Left kidney (tissue), 8 donors: ENCODE results near the gene ZNF436. TPM values are rescaled to one million over a fixed set of nuclear protein-coding genes. Genes with fewer than 3 reads are reported as not detected.

ENCODE experiments used
- DNase-seq: peaks from one replicate; pipeline ENCODE4 v3.0.0-alpha.2; 2013
- long read RNA-seq, 8 donors: transcript quantifications; one replicate each; lab custom pipeline, GENCODE V29; 2026
- polyA plus RNA-seq: library from polyadenylated mRNA; unstranded; fragments of 120-200 nt; gene quantifications from one replicate; pipeline ENCODE4 v1.2.1, GENCODE V29; 2013; ENCODE audit not compliant: insufficient read length

The ZNF436 gene
- 32.3 TPM for polyA plus RNA-seq
- long read RNA-seq, donor 1, full-length matches to known transcripts: 6 of 6 reads
- long read RNA-seq, donor 1, partial matches to known transcripts: 0 of 6 reads
- long read RNA-seq, donor 1, other reads (novel, unspliced or antisense): 0 of 6 reads
- long read RNA-seq, donor 2, full-length matches to known transcripts: 3 of 3 reads
- long read RNA-seq, donor 2, partial matches to known transcripts: 0 of 3 reads
- long read RNA-seq, donor 2, other reads (novel, unspliced or antisense): 0 of 3 reads
- long read RNA-seq, donor 3, full-length matches to known transcripts: 8 of 8 reads
- long read RNA-seq, donor 3, partial matches to known transcripts: 0 of 8 reads
- long read RNA-seq, donor 3, other reads (novel, unspliced or antisense): 0 of 8 reads
- long read RNA-seq, donor 4, partial matches to known transcripts: 0 of 2 reads
- long read RNA-seq, donor 4, other reads (novel, unspliced or antisense): 0 of 2 reads
- long read RNA-seq, donor 5, full-length matches to known transcripts: 8 of 8 reads
- long read RNA-seq, donor 5, partial matches to known transcripts: 0 of 8 reads
- long read RNA-seq, donor 5, other reads (novel, unspliced or antisense): 0 of 8 reads
- long read RNA-seq, donor 6, partial matches to known transcripts: 0 of 4 reads
- long read RNA-seq, donor 6, other reads (novel, unspliced or antisense): 0 of 4 reads
- long read RNA-seq, donor 7, full-length matches to known transcripts: 10 of 10 reads
- long read RNA-seq, donor 7, partial matches to known transcripts: 0 of 10 reads
- long read RNA-seq, donor 7, other reads (novel, unspliced or antisense): 0 of 10 reads
- long read RNA-seq, donor 8, full-length matches to known transcripts: 1 of 1 reads
- long read RNA-seq, donor 8, partial matches to known transcripts: 0 of 1 reads
- long read RNA-seq, donor 8, other reads (novel, unspliced or antisense): 0 of 1 reads

- DNase-seq: peak; percentile 89
Observed at GRCh38 chr1:23369335-23370013, at the start of gene ZNF436. Gene ZNF436 (minus strand): TSS chr1:23369836. CDS start chr1:23368005, 1,831 bp downstream.

DNA sequence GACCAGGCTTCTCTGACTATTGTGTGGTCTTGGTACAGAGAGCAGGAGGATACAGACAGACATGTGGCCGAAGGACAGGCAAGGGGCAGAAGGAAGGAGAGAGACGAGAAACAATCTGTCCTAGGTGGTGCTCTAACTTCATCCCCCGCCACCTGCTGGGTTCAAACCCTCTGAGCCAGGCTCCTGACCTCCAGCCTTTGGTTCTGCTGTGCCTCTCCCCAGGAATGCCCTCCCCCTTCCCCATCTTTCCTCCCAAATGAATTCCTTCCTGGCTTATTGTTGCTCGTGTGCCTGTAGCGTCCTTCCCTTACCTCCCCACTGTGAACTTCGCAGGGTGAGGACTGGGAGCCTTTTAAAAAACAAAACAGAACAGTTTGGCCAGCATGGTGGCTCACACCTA is 49.5 kb upstream of the ZNF436 start:
- DNase-seq: no peak

DNA sequence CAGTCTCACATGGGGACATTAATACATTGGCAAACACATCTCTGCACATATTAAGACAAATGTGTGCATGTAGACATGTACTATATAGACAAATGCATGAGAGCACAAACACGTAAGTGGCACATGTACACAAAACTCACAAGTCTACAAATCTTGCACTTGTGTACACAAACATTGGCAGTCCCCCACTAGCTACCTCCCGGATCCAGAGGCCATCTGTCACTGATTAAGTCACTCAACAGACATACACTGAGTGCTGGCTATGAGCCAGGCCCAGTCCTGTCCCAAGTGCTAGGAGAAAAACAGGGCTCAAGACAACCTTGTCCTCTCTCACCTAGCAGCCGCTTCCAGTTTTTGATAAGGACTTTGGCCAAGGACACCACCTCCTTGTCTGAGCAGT is 47.9 kb upstream of the ZNF436 start:
- DNase-seq: no peak

- DNase-seq: no peak
Observed at GRCh38 chr1:23416964-23417363, 47.3 kb upstream of the ZNF436 start.

DNA sequence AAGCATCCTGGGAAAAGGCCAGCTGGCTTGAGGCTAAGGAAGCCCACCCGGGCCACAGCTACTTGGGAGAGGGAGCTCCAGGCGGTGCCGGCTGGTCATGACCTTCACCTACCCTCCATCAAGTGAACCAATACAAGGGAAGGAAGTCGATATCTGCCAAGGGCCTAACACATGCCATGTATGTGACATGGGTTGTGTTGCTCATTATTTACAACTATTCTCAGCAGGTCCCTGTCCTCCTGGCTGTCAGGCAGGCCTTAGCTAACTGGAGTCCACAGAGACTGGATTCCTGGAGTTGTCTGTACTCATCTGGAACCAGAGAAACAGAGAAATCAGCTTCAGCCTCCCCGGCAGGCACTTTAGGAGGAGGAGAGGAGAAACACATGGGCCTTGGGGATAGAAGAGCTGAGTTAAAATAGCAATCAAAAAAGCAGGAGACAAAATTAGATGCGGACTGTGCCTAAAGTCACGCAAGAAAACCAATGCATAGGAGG is 39.2 kb upstream of the ZNF436 start:
- DNase-seq: no peak

DNA sequence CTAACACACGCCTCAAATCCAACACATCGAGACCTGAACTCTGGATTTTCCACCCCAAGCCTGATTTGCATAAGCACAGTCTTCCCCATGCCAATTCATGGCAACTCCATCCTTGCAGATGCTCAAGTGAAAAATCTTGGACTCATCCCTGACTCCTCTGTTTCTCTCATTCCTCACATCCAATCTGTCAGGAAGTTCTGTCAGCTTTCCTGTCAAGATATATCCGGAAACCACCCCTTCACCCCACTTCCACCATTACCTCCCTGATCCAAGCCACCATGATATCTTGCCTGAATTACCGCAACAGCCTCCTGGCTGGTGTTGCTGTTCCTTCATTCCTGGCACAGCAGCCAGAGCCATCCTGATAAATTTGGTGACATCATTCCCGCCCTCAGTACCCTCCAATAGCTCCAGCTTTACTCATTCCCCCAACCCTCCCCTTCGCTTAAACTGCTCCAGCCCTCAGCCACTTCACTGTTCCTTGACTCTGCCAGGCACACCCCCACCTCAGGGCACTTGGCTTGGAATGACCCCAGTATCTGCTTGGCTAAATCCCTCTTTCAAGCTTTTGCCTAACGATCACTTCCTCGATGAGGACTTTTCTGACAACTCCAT is 37.5 kb upstream of the ZNF436 start:
- DNase-seq: no peak

DNA sequence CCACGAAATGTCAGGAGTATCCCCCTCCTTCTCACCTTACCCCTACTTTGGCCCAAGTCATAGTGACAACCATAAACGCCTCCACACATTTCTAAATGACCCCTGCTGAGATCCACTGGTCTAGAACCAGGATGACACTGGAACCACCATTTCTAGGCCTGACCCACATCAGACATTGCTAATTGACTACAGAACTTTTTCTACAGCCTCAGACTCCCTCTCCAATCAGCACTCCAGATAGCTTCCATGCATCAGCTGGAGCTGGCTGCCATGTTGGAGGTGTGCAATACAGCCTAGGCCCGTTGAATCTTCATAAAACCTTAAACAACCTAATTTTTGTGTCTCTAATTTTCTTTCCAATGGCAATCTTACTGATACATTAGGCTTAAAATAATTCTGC is 36.3 kb upstream of the ZNF436 start:
- no peak for DNase-seq

DNA sequence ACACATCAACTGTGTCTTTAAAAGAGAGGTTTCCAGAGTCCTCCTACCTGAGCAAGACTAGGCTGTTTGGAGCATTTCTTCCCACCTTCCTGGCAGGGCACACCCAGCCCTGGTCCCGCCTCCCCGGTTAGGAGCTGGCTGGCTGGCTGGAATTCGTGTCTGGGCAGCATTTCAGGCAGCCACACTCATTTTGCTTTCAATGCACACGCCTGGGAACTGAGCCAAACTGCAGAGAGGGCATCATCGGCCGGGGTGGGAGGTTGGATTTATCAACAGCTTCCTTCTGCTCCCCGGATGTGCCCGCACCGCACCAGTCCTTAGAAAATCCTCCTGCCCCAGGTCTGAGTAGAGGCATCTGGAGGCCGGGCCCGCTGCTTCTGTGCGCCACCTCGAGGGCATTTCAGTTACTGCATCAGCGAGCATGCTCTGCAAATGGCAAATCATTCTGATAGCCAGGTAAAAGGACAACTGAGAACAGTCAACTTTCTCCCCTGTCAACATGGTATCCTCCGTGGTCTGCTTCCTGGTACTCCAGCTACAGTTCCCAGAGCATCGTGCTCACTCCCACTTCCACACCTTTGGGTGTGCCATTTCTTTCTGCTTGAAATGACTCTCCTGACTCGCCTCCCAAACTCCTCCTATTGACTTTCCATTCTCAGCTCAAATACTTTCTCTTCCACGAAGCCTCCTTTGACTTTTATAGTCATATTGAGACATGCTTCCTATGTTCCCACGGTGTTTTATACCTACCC is 34.3 kb upstream of the ZNF436 start:
- peak; percentile 69 for DNase-seq

- DNase-seq: no peak
Observed at GRCh38 chr1:23403355-23403734, 33.7 kb upstream of the ZNF436 start.

GRCh38 chr1:23403038-23403336 is 33.4 kb upstream of the ZNF436 start:
- DNase-seq: no peak

- no peak for DNase-seq
Observed at GRCh38 chr1:23402286-23403037, 32.8 kb upstream of the ZNF436 start.

DNA sequence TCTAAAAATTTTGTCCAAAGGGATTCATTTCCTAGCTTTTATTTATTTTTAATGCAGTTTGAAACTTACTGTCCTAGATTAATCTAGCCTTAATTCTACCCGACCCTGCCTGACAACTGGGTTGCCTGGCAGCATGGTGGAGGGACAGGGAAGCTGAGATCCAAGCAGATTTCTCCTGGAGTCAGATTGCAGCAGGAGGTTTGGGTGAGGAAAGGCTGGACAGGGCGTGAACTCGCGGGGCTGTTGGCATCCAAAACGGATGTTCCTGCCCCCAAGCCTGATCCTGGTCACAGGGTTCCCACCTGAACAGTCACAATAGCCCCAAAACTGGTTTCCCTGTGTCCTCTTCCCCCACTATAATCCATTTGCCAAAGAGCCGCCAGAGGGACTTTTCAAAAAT is 31.7 kb upstream of the ZNF436 start:
- DNase-seq: no peak

- no peak for DNase-seq
Observed at GRCh38 chr1:23400324-23401114, 30.9 kb upstream of the ZNF436 start.

GRCh38 chr1:23399229-23399628 is 29.6 kb upstream of the ZNF436 start:
- DNase-seq: no peak

DNA sequence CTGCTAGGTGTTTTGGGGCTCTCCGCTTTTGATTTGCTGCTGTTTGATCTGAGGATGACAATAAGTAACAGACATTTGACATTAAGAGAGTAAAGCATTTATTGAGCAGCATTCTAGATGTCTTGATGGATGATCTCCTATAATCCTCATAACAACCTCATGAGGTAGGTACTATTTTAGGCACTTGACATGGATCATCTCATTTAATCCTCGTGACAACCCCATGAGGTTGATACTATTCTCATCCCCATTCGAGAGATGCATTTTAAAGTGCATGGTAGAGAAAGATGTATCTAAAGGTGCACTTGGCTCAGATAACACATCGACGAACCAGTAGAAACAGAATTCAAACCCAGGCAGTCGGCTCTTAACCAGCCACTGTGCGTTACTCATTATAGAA is 28.3 kb upstream of the ZNF436 start:
- no peak for DNase-seq

DNA sequence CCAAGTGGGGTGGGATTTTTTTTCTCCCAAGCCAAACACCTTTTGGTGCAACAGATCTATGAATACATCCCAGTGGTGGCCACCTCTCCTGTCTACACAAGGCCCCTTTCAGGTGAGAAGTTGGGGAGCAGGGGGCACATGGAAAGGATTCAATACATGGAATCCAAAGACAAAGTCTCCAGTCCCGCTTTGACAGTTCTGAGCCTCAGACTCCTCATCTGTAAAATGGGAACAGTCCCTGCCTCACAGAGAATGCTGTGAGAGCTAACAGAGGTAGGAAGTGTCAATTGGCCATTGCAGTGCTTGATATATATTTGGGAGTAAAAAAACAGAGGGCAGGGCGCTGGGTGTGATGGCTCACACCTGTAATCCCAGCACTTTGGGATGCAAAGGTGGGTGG is 26.7 kb upstream of the ZNF436 start:
- no peak for DNase-seq

- no peak for DNase-seq
Observed at GRCh38 chr1:23395849-23396248, 26.2 kb upstream of the ZNF436 start.

DNA sequence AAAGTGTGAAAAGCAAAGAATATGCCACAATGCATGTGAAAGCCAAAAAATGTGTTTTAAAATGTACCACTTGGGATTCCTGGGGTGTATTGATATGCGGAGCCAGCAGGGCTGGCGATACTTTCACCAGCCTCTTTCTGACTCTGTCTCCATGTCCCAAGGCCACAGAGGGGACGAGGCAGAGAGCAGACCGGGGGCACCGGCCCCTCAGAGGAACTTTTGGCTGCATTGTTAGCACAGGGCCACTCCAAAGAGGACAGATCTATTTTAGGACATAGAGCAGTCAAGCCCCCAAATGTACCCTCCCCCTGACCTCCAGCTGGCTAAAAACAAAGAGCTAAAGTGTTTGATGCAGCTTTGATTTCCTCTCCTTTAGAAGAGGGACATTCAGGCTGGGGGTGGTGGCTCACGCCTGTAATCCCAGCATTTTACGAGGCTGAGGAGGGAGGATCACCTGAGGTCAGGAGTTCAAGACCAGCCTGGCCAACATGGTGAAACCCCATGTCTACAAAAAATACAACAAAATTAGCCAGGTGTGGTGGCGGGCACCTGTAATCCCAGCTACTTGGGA is 25.6 kb upstream of the ZNF436 start:
- DNase-seq: no peak

DNA sequence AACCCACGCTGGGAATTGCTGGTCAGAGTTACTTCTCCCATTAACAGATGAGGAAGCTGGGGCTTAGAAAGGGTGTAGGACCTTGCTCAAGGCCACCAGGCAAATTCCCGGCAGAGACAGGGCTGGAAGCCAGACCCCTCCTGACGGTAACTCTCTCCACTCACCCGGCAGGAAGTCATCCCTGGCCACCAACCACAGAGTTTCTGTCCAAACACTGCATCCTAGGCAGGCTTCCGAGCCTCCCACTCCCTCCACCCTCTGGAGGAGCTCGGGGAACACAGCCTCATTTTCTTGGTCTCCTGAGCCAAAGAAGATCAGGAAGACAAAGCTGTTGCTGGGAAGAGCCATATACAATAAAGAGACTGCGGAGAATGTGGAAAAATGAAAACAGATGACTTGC is 25.0 kb upstream of the ZNF436 start:
- DNase-seq: no peak
